HK-2 (cell line): ENCODE results near the gene GPR137.
A peak's percentile ranks its signal among the peaks of the same experiment; 100 is the strongest.

Experiments
- DNase-seq: peaks from one replicate; pipeline ENCODE4 v3.0.0-alpha.2; 2018; ENCODE audit not compliant: unreplicated experiment

Gene GPR137

GRCh38 chr11:64249038-64249437 is 36.6 kb upstream of the GPR137 start:
- DNase-seq = no peak

GRCh38 chr11:64249563-64250414 is 35.9 kb upstream of the GPR137 start:
- DNase-seq = no peak

GRCh38 chr11:64250415-64251015 is 35.1 kb upstream of the GPR137 start:
- DNase-seq = no peak

GRCh38 chr11:64251016-64251752 is 34.5 kb upstream of the GPR137 start, which contains the start of gene PLCB3:
PLCB3 (plus strand) TSS chr11:64251530; CDS start chr11:64251650, 120 bp downstream.
- DNase-seq = peak; percentile 51

- DNase-seq = no peak
These were observed 34.0 kb upstream of the GPR137 start for GRCh38 chr11:64251753-64252002.

- peak; percentile 52 for DNase-seq
These were observed 33.4 kb upstream of the GPR137 start for GRCh38 chr11:64252003-64252872.

GRCh38 chr11:64253043-64253442 is 32.6 kb upstream of the GPR137 start:
- no peak for DNase-seq

- no peak for DNase-seq
These were observed 32.2 kb upstream of the GPR137 start for GRCh38 chr11:64253481-64253880.

GRCh38 chr11:64254326-64254725 is 31.3 kb upstream of the GPR137 start:
- DNase-seq = no peak

GRCh38 chr11:64255135-64256128 is 30.2 kb upstream of the GPR137 start:
- no peak for DNase-seq

- DNase-seq = no peak
These were observed 29.3 kb upstream of the GPR137 start for GRCh38 chr11:64256300-64256699.

GRCh38 chr11:64258356-64258755 is 27.3 kb upstream of the GPR137 start:
- no peak for DNase-seq

GRCh38 chr11:64258946-64259532 is 26.6 kb upstream of the GPR137 start:
- no peak for DNase-seq

- no peak for DNase-seq
These were observed 26.0 kb upstream of the GPR137 start for GRCh38 chr11:64259533-64260067.

- no peak for DNase-seq
These were observed 25.4 kb upstream of the GPR137 start for GRCh38 chr11:64260147-64260708.

GRCh38 chr11:64261556-64262080 is 24.0 kb upstream of the GPR137 start:
- no peak for DNase-seq

- no peak for DNase-seq
These were observed 23.2 kb upstream of the GPR137 start for GRCh38 chr11:64262271-64263002.
